Dermis microvascular lymphatic vessel endothelial cell (primary cell): ENCODE data around the gene FADS2. TPM values are rescaled to one million over a fixed set of nuclear protein-coding genes. Genes with fewer than 3 reads are reported as not detected.
A peak's percentile ranks its signal among the peaks of the same experiment; 100 is the strongest.

Source experiments
- DNase-seq, 2 donors: peaks; one replicate each; pipeline versions ENCODE4 v3.0.0 to v3.0.0-alpha.2; 2010; ENCODE audit warnings: low read depth in 2 of 2
- total RNA-seq: library from RNA; depleted of rRNA; stranded (reverse); fragments of >200 nt; gene quantifications from 2 replicates; pipeline ENCODE4 v1.2.1, GENCODE V29; 2014

The FADS2 gene
- 57.7 and 114 TPM in 2 replicates for total RNA-seq

GRCh38 chr11:61827571-61828378, at the start of gene FADS2:
FADS2 (plus strand) TSS chr11:61828300; CDS start chr11:61828391, 91 bp downstream.
- peak; percentile 59 to 94 for DNase-seq

- DNase-seq: no peak
Observed at GRCh38 chr11:61778357-61778886, 49.7 kb upstream of the FADS2 start.

GRCh38 chr11:61778920-61779650, 49.0 kb upstream of the FADS2 start:
- DNase-seq: no peak

GRCh38 chr11:61779666-61780525, 48.2 kb upstream of the FADS2 start:
- no peak for DNase-seq

- no peak for DNase-seq
Observed at GRCh38 chr11:61780581-61781162, 47.4 kb upstream of the FADS2 start.

- DNase-seq: no peak
Observed at GRCh38 chr11:61781585-61781984, 46.5 kb upstream of the FADS2 start.

GRCh38 chr11:61782299-61782698, 45.8 kb upstream of the FADS2 start:
- no peak for DNase-seq

- no peak for DNase-seq
Observed at GRCh38 chr11:61782841-61783240, 45.3 kb upstream of the FADS2 start.

- no peak for DNase-seq
Observed at GRCh38 chr11:61783717-61784505, 44.2 kb upstream of the FADS2 start.

GRCh38 chr11:61784506-61784805, 43.6 kb upstream of the FADS2 start:
- no peak for DNase-seq

GRCh38 chr11:61785837-61786402, 42.2 kb upstream of the FADS2 start:
- no peak for DNase-seq

- DNase-seq: peak; percentile 34 to 64
Observed at GRCh38 chr11:61787928-61788491, 40.1 kb upstream of the FADS2 start.

- peak; percentile 88 to 94 for DNase-seq
Observed at GRCh38 chr11:61791737-61792309, 36.3 kb upstream of the FADS2 start.

GRCh38 chr11:61792310-61793082, 35.6 kb upstream of the FADS2 start, which contains the start of the genes FEN1 and TMEM258:
FEN1 (plus strand) TSS chr11:61792911; CDS start chr11:61795362, 2,451 bp downstream.
TMEM258 (minus strand) TSS chr11:61792599; CDS start chr11:61792558, 41 bp downstream.
- peak; percentile 87 to 94 for DNase-seq

GRCh38 chr11:61793083-61793828, 34.8 kb upstream of the FADS2 start:
- peak in 1 of 2 donors; percentile 12 for DNase-seq

GRCh38 chr11:61793829-61794204, 34.3 kb upstream of the FADS2 start:
- no peak for DNase-seq

GRCh38 chr11:61794579-61794978, 33.5 kb upstream of the FADS2 start:
- no peak for DNase-seq

GRCh38 chr11:61795459-61795858, 32.6 kb upstream of the FADS2 start:
- no peak for DNase-seq
